Measurements from ENCODE around the gene ZBTB7B. TPM values are rescaled to one million over a fixed set of nuclear protein-coding genes. Genes with fewer than 3 reads are reported as not detected.

ZBTB7B gene
- total and polyA plus RNA-seq, 2 donors (not counting 1 experiment from before 2014, with no cell fraction given): 55.7 to 67.3 TPM

GRCh38 chr1:154982897-154983648 lies 19.5 kb upstream of the ZBTB7B start, which contains the start of gene FLAD1:
TSS of gene FLAD1 (plus strand) at chr1:154983344. CDS start at chr1:154983695, 351 bp downstream.
- Histone ChIP-seq H3K36me3 (replicated peaks in 1 of 2; ENCODE audit: control extremely low read depth in 1 of 2, control insufficient read depth in 1 of 2, extremely low read depth in 1 of 2, insufficient read depth in 2 of 2, low read length in 1 of 2) (peaks cover 5 to 16% of the 10 kb centered on the region in 2 experiments), H3K4me2 (replicated peaks; ENCODE audit: low read depth, low read length, poor library complexity, severe bottlenecking) (peak within 1 kb of the TSS; percentile 87), H3K9me3 (ENCODE audit: control extremely low read depth in 1 of 3, control insufficient read depth in 2 of 3, insufficient read depth in 1 of 3, low read length in 2 of 3) (no peaks in the 10 kb centered on the region), H3K9ac (ENCODE audit: low read length) (peak within 1 kb of the TSS; percentile 87), H3K79me2 (ENCODE audit: control insufficient read depth, insufficient read depth, low read length) (peaks cover 64% of the 10 kb centered on the region), H4K20me1 (ENCODE audit: control insufficient read depth, insufficient read depth, low read length, poor library complexity, severe bottlenecking) (peaks cover 17% of the 10 kb centered on the region), H2AFZ (ENCODE audit: insufficient read depth, low read depth, low read length, poor library complexity, severe bottlenecking) (peak within 1 kb of the TSS; percentile 91), H3K4me1 (ENCODE audit: control insufficient read depth in 2 of 2, insufficient read depth in 2 of 2, low read length in 2 of 2) (peaks cover 13 to 19% of the 10 kb centered on the region in 2 donors), H3K27me3 (replicated peaks in 1 of 4; ENCODE audit: control extremely low read depth in 1 of 4, control insufficient read depth in 3 of 4, insufficient read depth in 4 of 4, low read length in 3 of 4) (no peaks in the 10 kb centered on the region), H3K27ac (ENCODE audit: low read length in 2 of 2) (peak within 1 kb of the TSS; percentile 30 to 84), H3K4me3 (ENCODE audit: control extremely low read depth in 1 of 5, extremely low read depth in 1 of 5, insufficient read depth in 1 of 5, low read depth in 2 of 5, low read length in 4 of 5) (peak within 1 kb of the TSS; percentile 58 to 93 (median 85))
- Mint-ChIP-seq H3K4me1 (peaks cover 11% of the 10 kb centered on the region), H3K27me3 (no peaks in the 10 kb centered on the region), H3K9me3 (ENCODE audit: insufficient read depth) (no peaks in the 10 kb centered on the region), H3K4me3 (no peak within 1 kb of the TSS), H3K27ac (peak within 1 kb of the TSS; percentile 50)
- 0% methylated on average over 26 of the region's 26 CpGs for WGBS (ENCODE audit: insufficient coverage)
- CTCF ChIA-PET: interaction anchor here (0.8 to 9.8 kb wide), 11 partner anchors 9 to 190 kb away, joined by 3 to 72 read pairs (median 8); partner anchors contain the start of genes CKS1B, KRTCAP2, PBXIP1 and PYGO2
- DNase-seq: peak; percentile 98
- POLR2A ChIA-PET: interaction anchor here (0.5 to 1.7 kb wide), 7 partner anchors 9 to 375 kb away, joined by 3 to 14 read pairs (median 5); partner anchors contain the start of gene PMVK
- intact Hi-C loops (cut with micrococcal nuclease): loop anchor here (1.0 to 2.0 kb wide), 6 partner anchors 8 to 68 kb away; partner anchors contain the start of genes ADAM15, PYGO2 and ZBTB7B
- ATAC-seq (ENCODE audit: low read depth): peak; percentile 99
- TF ChIP-seq CTCF (IDR thresholded peaks at IDR 0.05) (no peak), EZH2 (IDR thresholded peaks at IDR 0.05; ENCODE audit: borderline replicate concordance, insufficient read depth, low read depth, low read length, poor library complexity, severe bottlenecking) (no peak)
